GM19238 (cell line): Measurements from ENCODE around the gene BCL11B.
"Not testable (repeated sequence)": the region's sequence is repeated elsewhere in the genome, so short reads cannot be mapped to it uniquely, and the experiment has no call there.

Experiments used
- DNase-seq: peaks from one replicate; pipeline ENCODE4 v3.0.0; 2011; ENCODE audit warnings: low spot score; ENCODE audit not compliant: insufficient read length

The BCL11B gene

GRCh38 chr14:99202516-99202915 lies 69.5 kb downstream of the BCL11B start:
- no peak for DNase-seq

- DNase-seq = no peak
These were observed 70.5 kb downstream of the BCL11B start for GRCh38 chr14:99201351-99202073.

GRCh38 chr14:99200654-99201005 lies 71.4 kb downstream of the BCL11B start:
- no peak for DNase-seq

GRCh38 chr14:99199846-99200653 lies 71.9 kb downstream of the BCL11B start:
- no peak for DNase-seq

GRCh38 chr14:99198746-99199502 lies 73.1 kb downstream of the BCL11B start:
- no peak for DNase-seq

- DNase-seq = no peak
These were observed 75.7 kb downstream of the BCL11B start for GRCh38 chr14:99196310-99196650.

- no peak for DNase-seq
These were observed 76.2 kb downstream of the BCL11B start for GRCh38 chr14:99195602-99196309.

- DNase-seq = no peak
These were observed 77.3 kb downstream of the BCL11B start for GRCh38 chr14:99194736-99195135.

- no peak for DNase-seq
These were observed 77.9 kb downstream of the BCL11B start for GRCh38 chr14:99194136-99194535.

- no peak for DNase-seq
These were observed 79.2 kb downstream of the BCL11B start for GRCh38 chr14:99192830-99193229.

- DNase-seq = no peak
These were observed 79.9 kb downstream of the BCL11B start for GRCh38 chr14:99192028-99192621.

- no peak for DNase-seq
These were observed 80.5 kb downstream of the BCL11B start for GRCh38 chr14:99191395-99192027.

GRCh38 chr14:99190696-99191394 lies 81.2 kb downstream of the BCL11B start:
- DNase-seq = no peak

GRCh38 chr14:99189201-99189801 lies 82.7 kb downstream of the BCL11B start:
- no peak for DNase-seq

- no peak for DNase-seq
These were observed 83.2 kb downstream of the BCL11B start for GRCh38 chr14:99188731-99189191.

- no peak for DNase-seq
These were observed 84.1 kb downstream of the BCL11B start for GRCh38 chr14:99187858-99188257.

GRCh38 chr14:99186956-99187690 lies 84.9 kb downstream of the BCL11B start:
- DNase-seq = no peak

- DNase-seq = not testable (repeated sequence)
These were observed 85.7 kb downstream of the BCL11B start for GRCh38 chr14:99186336-99186735.
